H1 (cell line): ENCODE results near the gene TBC1D25. TPM values are rescaled to one million over a fixed set of nuclear protein-coding genes. Genes with fewer than 3 reads are reported as not detected.

Experiments
- CTCF ChIA-PET: fragments of 300-600 bp; sonication (Branson Sonifier 250); formaldehyde crosslinking; loops from one replicate; lab custom pipeline; 2021; ENCODE audit not compliant: partially characterized antibody; lab: Charles Lee
- POLR2A ChIA-PET: fragments of 300-600 bp; sonication (Branson Sonifier 250); formaldehyde crosslinking; loops from one replicate; lab custom pipeline; 2021; ENCODE audit warnings: inconsistent platforms; ENCODE audit not compliant: partially characterized antibody; lab: Charles Lee
- DNase-seq, 2 experiments: peaks; one replicate each; pipeline versions ENCODE4 v3.0.0 to v3.0.0-alpha.2; 2010 to 2022; ENCODE audit warnings: low spot score in 2 of 2, low read depth in 1 of 2, mixed read lengths in 1 of 2
- FAIRE-seq: peaks from 2 replicates; lab custom pipeline; 2011; peaks lifted over from hg19 to GRCh38; lab: Jason Lieb, UNC
- H2AFZ ChIP-seq: 2 replicates; pipeline ENCODE4 v1.8.1; 2012; ENCODE audit warnings: low read length, inconsistent platforms
- H2AK5ac ChIP-seq: 2 replicates; pipeline ENCODE4 v1.6.1; 2013; ENCODE audit warnings: low read depth, low read length
- H2BK120ac ChIP-seq: replicated peaks from 2 replicates; pipeline ENCODE3; 2013; ENCODE audit warnings: low read depth, low read length, inconsistent platforms
- H2BK12ac ChIP-seq: 2 replicates; pipeline ENCODE4 v1.6.1; 2013; ENCODE audit warnings: low read depth, low read length
- H2BK15ac ChIP-seq: 2 replicates; pipeline ENCODE4 v1.6.1; 2013; ENCODE audit warnings: low read length
- H2BK20ac ChIP-seq: 2 replicates; pipeline ENCODE4 v1.6.1; 2013; ENCODE audit warnings: low read length
- H2BK5ac ChIP-seq: 2 replicates; pipeline ENCODE4 v1.6.1; 2013; ENCODE audit warnings: low read depth, low read length
- H3K14ac ChIP-seq: 2 replicates; pipeline ENCODE4 v1.6.1; 2013; ENCODE audit warnings: inconsistent platforms; ENCODE audit not compliant: insufficient read length
- H3K18ac ChIP-seq: 2 replicates; pipeline ENCODE4 v1.6.1; 2013; ENCODE audit warnings: low read length; ENCODE audit errors: extremely low read depth
- H3K23ac ChIP-seq: 2 replicates; pipeline ENCODE4 v1.6.1; 2013; ENCODE audit warnings: inconsistent platforms; ENCODE audit not compliant: insufficient read length
- H3K23me2 ChIP-seq: 2 replicates; pipeline ENCODE4 v1.6.1; 2013; ENCODE audit warnings: low read depth, low read length
- H3K27ac ChIP-seq: 2 replicates; pipeline ENCODE4 v1.6.1; 2011; ENCODE audit warnings: low read depth, low read length, inconsistent platforms
- H3K27me3 ChIP-seq, 4 experiments: replicated peaks in 1 of 4; 1 replicate in 1 of 4; 2 replicates in 3 of 4; pipeline versions ENCODE4 v1.6.1 to v1.8.1; 2011 to 2013; ENCODE audit warnings: low read length in 3 of 4, mild to moderate bottlenecking in 3 of 4, inconsistent platforms in 2 of 4, mixed read lengths in 2 of 4, moderate library complexity in 1 of 4; ENCODE audit not compliant: control insufficient read depth in 3 of 4, insufficient read depth in 3 of 4; ENCODE audit errors: extremely low read depth in 1 of 4
- H3K36me3 ChIP-seq, 4 experiments: 2 replicates each; pipeline versions ENCODE4 v1.6.1 to v1.8.1; 2011 to 2013; ENCODE audit warnings: mild to moderate bottlenecking in 4 of 4, low read length in 3 of 4, moderate library complexity in 2 of 4, control low read depth in 1 of 4, inconsistent platforms in 1 of 4; ENCODE audit not compliant: insufficient read depth in 4 of 4, control insufficient read depth in 2 of 4
- H3K4ac ChIP-seq: replicated peaks from 2 replicates; pipeline ENCODE3; 2013; ENCODE audit warnings: low read length, low read depth, mixed read lengths, inconsistent platforms; ENCODE audit not compliant: insufficient read length
- H3K4me1 ChIP-seq, 4 experiments: replicated peaks in 1 of 4; 1 replicate in 1 of 4; 2 replicates in 3 of 4; pipeline versions ENCODE4 v1.6.1 to v1.8.1; 2011 to 2013; ENCODE audit warnings: low read length in 3 of 4, inconsistent platforms in 2 of 4, mixed read lengths in 1 of 4; ENCODE audit not compliant: insufficient read depth in 4 of 4, control insufficient read depth in 3 of 4
- H3K4me2 ChIP-seq, 2 experiments: 2 replicates each; pipeline versions ENCODE4 v1.6.1 to v1.8.1; 2011 to 2013; ENCODE audit warnings: low read depth in 2 of 2, low read length in 2 of 2, control low read depth in 1 of 2, inconsistent platforms in 1 of 2, mild to moderate bottlenecking in 1 of 2; ENCODE audit not compliant: insufficient read depth in 1 of 2
- H3K4me3 ChIP-seq, 4 experiments: fragments of 200-600, 300-600 bp in 1 of 4; sonication (generic), shearing (Covaris generic), sonication (Bioruptor Twin) in 1 of 4; 2 replicates each; pipeline versions ENCODE4 v1.5.1 to v1.8.1; 2011 to 2016; ENCODE audit warnings: low read length in 4 of 4, low read depth in 3 of 4, control low read depth in 2 of 4, inconsistent platforms in 2 of 4, mild to moderate bottlenecking in 2 of 4, mixed read lengths in 1 of 4, moderate library complexity in 1 of 4; ENCODE audit not compliant: insufficient read depth in 2 of 4; ENCODE audit errors: extremely low read depth in 1 of 4
- H3K56ac ChIP-seq: replicated peaks from 2 replicates; pipeline ENCODE3; 2013; ENCODE audit warnings: low read depth, mild to moderate bottlenecking, mixed read lengths, low read length, inconsistent platforms; ENCODE audit not compliant: insufficient read length
- H3K79me1 ChIP-seq: 2 replicates; pipeline ENCODE4 v1.6.1; 2013; ENCODE audit warnings: low read depth, low read length, control low read depth
- H3K79me2 ChIP-seq, 2 experiments: 2 replicates each; pipeline versions ENCODE4 v1.6.1 to v1.8.1; 2012 to 2013; ENCODE audit warnings: low read length in 2 of 2, mild to moderate bottlenecking in 2 of 2, inconsistent platforms in 1 of 2; ENCODE audit not compliant: insufficient read depth in 2 of 2, control insufficient read depth in 1 of 2
- H3K9ac ChIP-seq, 4 experiments: replicated peaks in 1 of 4; 1 replicate in 1 of 4; 2 replicates in 3 of 4; pipeline versions ENCODE4 v1.6.1 to v1.8.1; 2011 to 2013; ENCODE audit warnings: low read depth in 3 of 4, low read length in 3 of 4, control low read depth in 2 of 4, mild to moderate bottlenecking in 2 of 4, moderate library complexity in 2 of 4, inconsistent platforms in 1 of 4; ENCODE audit errors: extremely low read depth in 1 of 4
- H3K9me3 ChIP-seq, 2 experiments: 2 replicates each; pipeline versions ENCODE4 v1.6.1 to v1.8.1; 2012 to 2013; ENCODE audit warnings: mild to moderate bottlenecking in 2 of 2, moderate library complexity in 2 of 2, control low read depth in 1 of 2, inconsistent platforms in 1 of 2, low read depth in 1 of 2, low read length in 1 of 2, mixed read lengths in 1 of 2; ENCODE audit not compliant: insufficient read depth in 2 of 2
- H4K20me1 ChIP-seq, 2 experiments: replicated peaks in 1 of 2; 2 replicates each; pipeline versions ENCODE3 to v1.8.1; 2011 to 2013; ENCODE audit warnings: inconsistent platforms in 2 of 2, low read length in 2 of 2, mild to moderate bottlenecking in 1 of 2; ENCODE audit not compliant: insufficient read depth in 2 of 2, control insufficient read depth in 1 of 2
- H4K5ac ChIP-seq: 2 replicates; pipeline ENCODE4 v1.6.1; 2013; ENCODE audit warnings: low read length, low read depth, mixed read lengths, inconsistent platforms; ENCODE audit not compliant: insufficient read length
- H4K8ac ChIP-seq: 2 replicates; pipeline ENCODE4 v1.8.0; 2013; ENCODE audit warnings: mild to moderate bottlenecking, moderate library complexity, low read length, inconsistent platforms; ENCODE audit not compliant: insufficient read depth; ENCODE audit errors: extremely low read depth
- H4K91ac ChIP-seq: replicated peaks from 2 replicates; pipeline ENCODE3; 2013; ENCODE audit warnings: low read length, mixed read lengths, inconsistent platforms; ENCODE audit not compliant: insufficient read length
- SIX5 ChIP-seq: IDR thresholded peaks from 2 replicates; pipeline ENCODE4 v1.6.1; 2011; ENCODE audit warnings: mild to moderate bottlenecking, low read depth, low read length
- WGBS, 2 experiments: shearing (Covaris generic) in 1 of 2; methylation state at CpG; one replicate each; pipeline versions ENCODE4 v1.1.6 to v1.1.7; 2013 to 2015; ENCODE audit warnings: low lambda C conversion rate in 2 of 2, mixed read lengths in 2 of 2, inconsistent platforms in 1 of 2, low coverage in 1 of 2, missing lambda C conversion rate in 1 of 2; ENCODE audit not compliant: insufficient replicate concordance in 2 of 2, insufficient coverage in 1 of 2, insufficient read length in 1 of 2; ENCODE audit errors: extremely low coverage in 1 of 2, missing lambda C conversion rate in 1 of 2; 5-methylcytosine and 5-hydroxymethylcytosine counted together
- polyA plus RNA-seq, 7 experiments: library from polyadenylated mRNA; depleted of rRNA in 3 of 7; stranded (reverse) in 5 of 7; unstranded in 2 of 7; fragments of >200 nt in 5 of 7; fragments of 200-250 nt in 2 of 7; gene quantifications; 1 replicate in 5 of 7; 2 replicates in 1 of 7; 4 replicates in 1 of 7; pipeline versions ENCODE4 v1.2.1 to v1.2.3, GENCODE V29; 2011 to 2013; ENCODE audit warnings: missing spikeins in 2 of 7, mixed read lengths in 2 of 7
- total RNA-seq: library from RNA; stranded (reverse); fragmentation: NEBNext Ultra II Directional; extraction: Animal tissue kit (Norgen Biotek cat#: 25700); gene quantifications from 2 replicates; pipeline ENCODE4 v1.2.1, GENCODE V29; 2021
- TF ChIP-seq, protein P1 (sequence below): IDR thresholded peaks from 2 replicates; pipeline ENCODE4 v1.6.1; 2012; ENCODE audit warnings: inconsistent platforms

Gene TBC1D25
- total and polyA plus RNA-seq, 2 of the 8 experiments (the other 6 are each of a cell fraction or from before 2014, with no cell fraction given) = 6.5 to 6.8 TPM

DNA sequence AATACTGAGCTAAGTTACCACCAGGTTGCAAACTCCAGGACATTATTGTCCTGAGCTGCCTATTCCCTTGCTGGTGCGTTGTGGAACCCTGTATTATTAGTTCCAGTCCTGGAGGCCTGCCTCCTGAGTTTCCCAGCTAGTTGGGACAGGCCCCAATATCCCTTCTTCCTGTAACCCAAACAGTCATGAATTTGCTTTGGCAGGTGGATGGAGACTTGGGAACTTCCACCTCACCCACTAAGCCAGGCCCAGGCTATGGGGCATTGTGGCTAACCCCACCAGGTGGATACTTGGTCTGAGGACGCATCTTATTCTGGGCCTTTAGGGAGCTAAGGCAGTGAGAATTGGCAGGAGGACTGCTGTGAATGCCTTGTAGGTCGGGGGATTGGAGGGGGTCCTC lies 39.7 kb downstream of the TBC1D25 start:
- Histone ChIP-seq H2BK15ac (no peak overlapping the region), H3K79me1 (peaks cover 7% of the 10 kb centered on the region), H2BK20ac (no peak overlapping the region), H3K18ac (no peak overlapping the region), H2BK12ac (no peak overlapping the region), H3K23me2 (peaks cover 4% of the 10 kb centered on the region; the same call in 1 of the 2 replicates), H2AK5ac (no peak overlapping the region), H3K23ac (no peak overlapping the region), H4K91ac (no peak overlapping the region), H3K9me3 (no peaks in the 10 kb centered on the region), H2BK120ac (no peak overlapping the region), H3K4me2 (no peak overlapping the region), H3K27me3 (no peaks in the 10 kb centered on the region), H4K20me1 (no peaks in the 10 kb centered on the region), H3K27ac (no peak overlapping the region), H4K8ac (no peak overlapping the region), H3K56ac (no peak overlapping the region), H4K5ac (no peak overlapping the region), H3K79me2 (peaks cover 0 to 17% of the 10 kb centered on the region in 2 experiments; a peak in 2 of 4 replicates), H3K4ac (no peak overlapping the region), H3K4me1 (peaks cover 0 to 5% (median 0%) of the 10 kb centered on the region in 4 experiments; a peak in 5 of 7 replicates), H2AFZ (no peak overlapping the region), H3K36me3 (peaks cover 16 to 39% (median 27%) of the 10 kb centered on the region in 4 experiments), H3K9ac (no peak overlapping the region), H3K14ac (no peak overlapping the region), H2BK5ac (no peak overlapping the region), H3K4me3 (no peak overlapping the region)
- no peak for DNase-seq
- CTCF ChIA-PET = no interaction called here
- FAIRE-seq = no peak
- 93% methylated on average over 3 of the region's 3 CpGs; no CpG with 5 or more reads in 1 of the 2 experiments for WGBS, 2 experiments
- POLR2A ChIA-PET = interaction anchor here (0.5 to 2.8 kb wide), 17 partner anchors 10 to 1878 kb away, joined by 3 to 27 read pairs (median 4); partner anchors contain the start of gene WDR13
- no peak for TF ChIP-seq SIX5
- TF ChIP-seq, protein P1, sequence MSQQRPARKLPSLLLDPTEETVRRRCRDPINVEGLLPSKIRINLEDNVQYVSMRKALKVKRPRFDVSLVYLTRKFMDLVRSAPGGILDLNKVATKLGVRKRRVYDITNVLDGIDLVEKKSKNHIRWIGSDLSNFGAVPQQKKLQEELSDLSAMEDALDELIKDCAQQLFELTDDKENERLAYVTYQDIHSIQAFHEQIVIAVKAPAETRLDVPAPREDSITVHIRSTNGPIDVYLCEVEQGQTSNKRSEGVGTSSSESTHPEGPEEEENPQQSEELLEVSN = no peak
